Peyer's patch (tissue), 4 donors: ENCODE data around the gene DPEP2. TPM values are rescaled to one million over a fixed set of nuclear protein-coding genes. Genes with fewer than 3 reads are reported as not detected.

Source experiments
- small RNA-seq, 2 donors: library from RNA; depleted of rRNA; stranded (forward); fragments of <200 nt; gene quantifications; one replicate each; pipeline ENCODE3, GENCODE V24; 2016
- total RNA-seq, 4 donors: library from RNA; depleted of rRNA; stranded (reverse); fragments of >200 nt; gene quantifications; one replicate each; pipeline ENCODE4 v1.1.0, GENCODE V29; 2016

DPEP2 gene
- total RNA-seq, 4 donors from 2014 or later: 1.1 to 12.4 (median 6.6) TPM

Small RNAs within 50 kb of the gene (small RNA-seq; reads per million reads assigned to genes)
- 0 reads per million in 2 donors for gene RNU6-359P

Other genes starting within 250 kb of the DPEP2 start
- gene RANBP10, start 192.9 kb downstream of the DPEP2 start, total RNA-seq: 10 to 100 TPM; 15.2 to 29.9 (median 24.0) TPM
- 1 to 10 TPM in 1 of 4 donors, under 1 TPM in 2, not detected in 1; 0.35 to 7.4 (median 0.94) TPM for gene TSNAXIP1, start 192.6 kb downstream of the DPEP2 start, total RNA-seq
- gene THAP11, start 157.2 kb downstream of the DPEP2 start, total RNA-seq: 10 to 100 TPM; 23.9 to 38.2 (median 31.7) TPM
- gene NUTF2, start 152.6 kb downstream of the DPEP2 start, total RNA-seq: 10 to 100 TPM; 55.5 to 82.5 (median 69.1) TPM
- 100 to 1,000 TPM in 2 of 4 donors, 10 to 100 TPM in 2; 64.8 to 138 (median 94.6) TPM for gene CENPT, start 151.8 kb downstream of the DPEP2 start, total RNA-seq
- 100 to 1,000 TPM in 2 of 4 donors, 10 to 100 TPM in 2; 94.2 to 154 (median 114) TPM for gene EDC4, start 126.4 kb downstream of the DPEP2 start, total RNA-seq
- gene NRN1L, start 114.6 kb downstream of the DPEP2 start, total RNA-seq: 10 to 100 TPM in 1 of 4 donors, not detected in 3; 10.0 TPM
- 10 to 100 TPM; 26.4 to 60.2 (median 35.5) TPM for gene PSKH1, start 106.2 kb downstream of the DPEP2 start, total RNA-seq
- 1 to 10 TPM; 2.4 to 5.3 (median 3.8) TPM for gene CTRL, start 67.6 kb downstream of the DPEP2 start, total RNA-seq
- gene PSMB10, start 62.6 kb downstream of the DPEP2 start, total RNA-seq: 100 to 1,000 TPM in 1 of 4 donors, 10 to 100 TPM in 3; 62.0 to 106 (median 79.9) TPM
- gene LCAT, start 55.4 kb downstream of the DPEP2 start, total RNA-seq: 10 to 100 TPM in 1 of 4 donors, 1 to 10 TPM in 3; 3.6 to 19.0 (median 4.6) TPM
- gene SLC12A4, start 30.8 kb downstream of the DPEP2 start, total RNA-seq: 10 to 100 TPM; 10.7 to 83.3 (median 33.6) TPM
- not detected for gene DPEP3, start 19.0 kb downstream of the DPEP2 start, total RNA-seq
- gene DPEP2NB, start 16.4 kb upstream of the DPEP2 start, total RNA-seq: not detected
- gene DDX28, start 23.7 kb upstream of the DPEP2 start, total RNA-seq: 1 to 10 TPM; 3.4 to 6.7 (median 4.1) TPM
- gene DUS2, start 23.8 kb upstream of the DPEP2 start, total RNA-seq: 10 to 100 TPM; 15.3 to 38.8 (median 21.2) TPM
- gene NFATC3, start 85.9 kb upstream of the DPEP2 start, total RNA-seq: 10 to 100 TPM; 40.5 to 72.0 (median 61.0) TPM
- gene ESRP2, start 236.6 kb upstream of the DPEP2 start, total RNA-seq: 10 to 100 TPM; 15.7 to 67.4 (median 40.9) TPM
- 10 to 100 TPM in 3 of 4 donors, 1 to 10 TPM in 1; 8.3 to 27.5 (median 17.6) TPM for gene PLA2G15, start 245.9 kb upstream of the DPEP2 start, total RNA-seq